Liver (tissue), 9 donors: Measurements from ENCODE around the gene FREM2. TPM values are rescaled to one million over a fixed set of nuclear protein-coding genes. Genes with fewer than 3 reads are reported as not detected.

Experiments used
- DNase-seq: peaks from one replicate; pipeline ENCODE4 v3.0.0-alpha.2; 2017; ENCODE audit warnings: low spot score
- H3K27ac ChIP-seq, 2 donors: one replicate each; pipeline ENCODE4 v1.7.0; 2013; ENCODE audit warnings: inconsistent platforms in 2 of 2, low read length in 2 of 2, control low read depth in 1 of 2, low read depth in 1 of 2, mild to moderate bottlenecking in 1 of 2
- H3K27me3 ChIP-seq, 4 donors: one replicate each; pipeline versions ENCODE4 v1.6.1 to v1.7.0; 2013; ENCODE audit warnings: low read length in 3 of 4, inconsistent platforms in 1 of 4, mild to moderate bottlenecking in 1 of 4, moderate library complexity in 1 of 4; ENCODE audit not compliant: control insufficient read depth in 4 of 4, insufficient read depth in 4 of 4
- H3K36me3 ChIP-seq, 4 donors: one replicate each; pipeline versions ENCODE4 v1.6.1 to v1.7.0; 2013; ENCODE audit warnings: low read length in 3 of 4, mild to moderate bottlenecking in 3 of 4, low read depth in 1 of 4, moderate library complexity in 1 of 4; ENCODE audit not compliant: control insufficient read depth in 4 of 4, insufficient read depth in 3 of 4
- H3K4me1 ChIP-seq, 4 donors: one replicate each; pipeline versions ENCODE4 v1.6.1 to v1.7.0; 2013; ENCODE audit warnings: low read length in 3 of 4, mild to moderate bottlenecking in 3 of 4, moderate library complexity in 1 of 4; ENCODE audit not compliant: control insufficient read depth in 4 of 4, insufficient read depth in 4 of 4
- H3K4me3 ChIP-seq, 3 donors: one replicate each; pipeline versions ENCODE4 v1.6.1 to v1.7.0; 2013; ENCODE audit warnings: low read length in 3 of 3, control low read depth in 1 of 3, low read depth in 1 of 3, mild to moderate bottlenecking in 1 of 3
- H3K9ac ChIP-seq, 2 donors: one replicate each; pipeline ENCODE4 v1.7.0; 2013; ENCODE audit warnings: low read length in 2 of 2, mild to moderate bottlenecking in 2 of 2, moderate library complexity in 2 of 2, control low read depth in 1 of 2, low read depth in 1 of 2
- H3K9me3 ChIP-seq, 4 donors: one replicate each; pipeline versions ENCODE4 v1.6.1 to v1.7.0; 2013; ENCODE audit warnings: low read length in 3 of 4; ENCODE audit not compliant: control insufficient read depth in 4 of 4
- CTCF ChIP-seq: fragments of 150-350 bp; IDR thresholded peaks from 2 replicates; pipeline ENCODE4 v1.5.1; 2017; ENCODE audit warnings: improper control_type of control experiment, low read depth, low read length; ENCODE audit not compliant: missing input control
- EGR1 ChIP-seq, 2 donors: IDR thresholded peaks; 2 replicates each; pipeline ENCODE4 v1.6.1; 2016 to 2018; ENCODE audit warnings: antibody characterized with exemption in 2 of 2, low read depth in 2 of 2
- FOXA1 ChIP-seq: IDR thresholded peaks from 2 replicates; pipeline ENCODE4 v1.6.1; 2016; ENCODE audit warnings: antibody characterized with exemption
- GABPA ChIP-seq, 2 donors: IDR thresholded peaks in 1 of 2; conservative IDR thresholded peaks in 1 of 2; 2 replicates each; pipeline ENCODE4 v1.6.1; 2016; ENCODE audit warnings: antibody characterized with exemption in 2 of 2, mild to moderate bottlenecking in 1 of 2, moderate library complexity in 1 of 2
- HNF4A ChIP-seq, 2 donors: conservative IDR thresholded peaks; 2 replicates each; pipeline ENCODE4 v1.6.1; 2016; ENCODE audit warnings: antibody characterized with exemption in 2 of 2, mild to moderate bottlenecking in 2 of 2
- HNF4G ChIP-seq: IDR thresholded peaks from 2 replicates; pipeline ENCODE4 v1.6.1; 2016; ENCODE audit warnings: antibody characterized with exemption
- JUND ChIP-seq, 2 donors: IDR thresholded peaks; 2 replicates each; pipeline ENCODE4 v1.6.1; 2016; ENCODE audit warnings: antibody characterized with exemption in 2 of 2
- MAX ChIP-seq: IDR thresholded peaks from 2 replicates; pipeline ENCODE4 v1.6.1; 2016; ENCODE audit warnings: antibody characterized with exemption
- NR2F2 ChIP-seq: IDR thresholded peaks from 2 replicates; pipeline ENCODE4 v1.6.1; 2016; ENCODE audit warnings: antibody characterized with exemption
- RAD21 ChIP-seq, 2 donors: IDR thresholded peaks; 2 replicates each; pipeline ENCODE4 v1.6.1; 2016; ENCODE audit warnings: antibody characterized with exemption in 2 of 2, mild to moderate bottlenecking in 2 of 2
- REST ChIP-seq: IDR thresholded peaks from 2 replicates; pipeline ENCODE4 v1.6.1; 2016; ENCODE audit warnings: antibody characterized with exemption, mild to moderate bottlenecking
- RXRA ChIP-seq, 2 donors: IDR thresholded peaks; 2 replicates each; pipeline ENCODE4 v1.6.1; 2017 to 2018; ENCODE audit warnings: antibody characterized with exemption in 2 of 2, mild to moderate bottlenecking in 1 of 2
- SP1 ChIP-seq: IDR thresholded peaks from 2 replicates; pipeline ENCODE4 v1.6.1; 2018; ENCODE audit warnings: antibody characterized with exemption, mild to moderate bottlenecking
- TAF1 ChIP-seq: conservative IDR thresholded peaks from 2 replicates; pipeline ENCODE4 v1.6.1; 2016; ENCODE audit warnings: antibody characterized with exemption, mild to moderate bottlenecking
- YY1 ChIP-seq: IDR thresholded peaks from 2 replicates; pipeline ENCODE4 v1.6.1; 2016; ENCODE audit warnings: antibody characterized with exemption, mild to moderate bottlenecking
- WGBS: extraction: QIAGEN DNeasy Blood & Tissue Kit; methylation state at CpG from one replicate; pipeline ENCODE4 v1.1.7; 2013; 5-methylcytosine and 5-hydroxymethylcytosine counted together
- polyA plus RNA-seq, 2 donors: library from polyadenylated mRNA; stranded (reverse) in 1 of 2; unstranded in 1 of 2; fragments of 200-250 nt in 1 of 2; fragments of >200 nt in 1 of 2; fragmentation: Nextera tagmentation in 1 of 2; extraction: Ambion mirVana in 1 of 2; gene quantifications; one replicate each; pipeline versions ENCODE4 v1.2.1 to v1.2.3, GENCODE V29; 2013 to 2015
- total RNA-seq, 2 donors: library from RNA; depleted of rRNA; stranded (reverse); fragments of >200 nt; gene quantifications; one replicate each; pipeline ENCODE4 v1.2.3, GENCODE V29; 2014
- TF ChIP-seq, protein P1 (sequence below): IDR thresholded peaks from 2 replicates; pipeline ENCODE4 v1.6.1; 2016; ENCODE audit warnings: antibody characterized with exemption
- donor health status: healthy.
- donor health status: healthy.
- donor health status: healthy.
- donor health status: healthy.
- donor health status: healthy.

FREM2 gene
- total and polyA plus RNA-seq, 4 donors, result 0.17 to 1.7 (median 0.37) TPM

- DNase-seq, result no peak
- no peaks in the 10 kb centered on the region for H3K27me3 ChIP-seq
- H3K9ac ChIP-seq, result no peak overlapping the region
- H3K9me3 ChIP-seq, result no peaks in the 10 kb centered on the region
- no peak overlapping the region for H3K4me3 ChIP-seq
- H3K4me1 ChIP-seq, result no peaks in the 10 kb centered on the region
- no peaks in the 10 kb centered on the region for H3K36me3 ChIP-seq
- 73% methylated on average over 1 of the region's 1 CpG for WGBS
- no peak overlapping the region for H3K27ac ChIP-seq
- TF ChIP-seq RAD21 (IDR thresholded peaks at IDR 0.05) (no peak), YY1 (no peak), TAF1 (no peak), JUND (IDR thresholded peaks at IDR 0.05) (no peak), GABPA (IDR thresholded peaks at IDR 0.05 in 1 of 2, conservative IDR thresholded peaks at IDR 0.05 in 1 of 2) (no peak), REST (no peak), HNF4A (conservative IDR thresholded peaks at IDR 0.05) (no peak), NR2F2 (no peak), SP1 (no peak)
These were observed 39.6 kb upstream of the FREM2 start for GRCh38 chr13:38647312-38647711.

- H3K27me3 ChIP-seq, result peaks cover 0 to 3% (median 0%) of the 10 kb centered on the region in 4 donors
- no peaks in the 10 kb centered on the region for H3K36me3 ChIP-seq
- no peak overlapping the region for H3K27ac ChIP-seq
- H3K4me1 ChIP-seq, result no peaks in the 10 kb centered on the region
- TF ChIP-seq TAF1 (no peak), EGR1 (IDR thresholded peaks at IDR 0.05; ENCODE audit: low read depth in 2 of 2) (no peak), JUND (IDR thresholded peaks at IDR 0.05) (no peak), FOXA1 (no peak), NR2F2 (no peak), SP1 (no peak), CTCF (no peak), RXRA (IDR thresholded peaks at IDR 0.05) (no peak), REST (no peak), YY1 (no peak), MAX (no peak), HNF4G (no peak), HNF4A (conservative IDR thresholded peaks at IDR 0.05) (no peak), GABPA (IDR thresholded peaks at IDR 0.05 in 1 of 2, conservative IDR thresholded peaks at IDR 0.05 in 1 of 2) (no peak)
- TF ChIP-seq, protein P1, sequence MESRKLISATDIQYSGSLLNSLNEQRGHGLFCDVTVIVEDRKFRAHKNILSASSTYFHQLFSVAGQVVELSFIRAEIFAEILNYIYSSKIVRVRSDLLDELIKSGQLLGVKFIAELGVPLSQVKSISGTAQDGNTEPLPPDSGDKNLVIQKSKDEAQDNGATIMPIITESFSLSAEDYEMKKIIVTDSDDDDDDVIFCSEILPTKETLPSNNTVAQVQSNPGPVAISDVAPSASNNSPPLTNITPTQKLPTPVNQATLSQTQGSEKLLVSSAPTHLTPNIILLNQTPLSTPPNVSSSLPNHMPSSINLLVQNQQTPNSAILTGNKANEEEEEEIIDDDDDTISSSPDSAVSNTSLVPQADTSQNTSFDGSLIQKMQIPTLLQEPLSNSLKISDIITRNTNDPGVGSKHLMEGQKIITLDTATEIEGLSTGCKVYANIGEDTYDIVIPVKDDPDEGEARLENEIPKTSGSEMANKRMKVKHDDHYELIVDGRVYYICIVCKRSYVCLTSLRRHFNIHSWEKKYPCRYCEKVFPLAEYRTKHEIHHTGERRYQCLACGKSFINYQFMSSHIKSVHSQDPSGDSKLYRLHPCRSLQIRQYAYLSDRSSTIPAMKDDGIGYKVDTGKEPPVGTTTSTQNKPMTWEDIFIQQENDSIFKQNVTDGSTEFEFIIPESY, result no peak
- no peak for DNase-seq
- no peak overlapping the region for H3K9ac ChIP-seq
- WGBS, result 84% methylated on average over 1 of the region's 1 CpG
- H3K9me3 ChIP-seq, result no peaks in the 10 kb centered on the region
- no peak overlapping the region for H3K4me3 ChIP-seq
These were observed 38.0 kb upstream of the FREM2 start for GRCh38 chr13:38648912-38649311.
